GM21576 (cell line): ENCODE results near the gene MAML3.

Experiments used
- ATAC-seq: cut with Tn5 transposase; IDR thresholded peaks from one replicate; pipeline ENCODE4 v1.9.1; 2021; ENCODE audit warnings: mild to moderate bottlenecking, moderate library complexity; ENCODE audit not compliant: unreplicated experiment

The MAML3 gene

GRCh38 chr4:139880841-139881240 is 273.1 kb downstream of the MAML3 start:
- no peak for ATAC-seq

- ATAC-seq: no peak
Measured at GRCh38 chr4:139878050-139878449, 275.9 kb downstream of the MAML3 start.

- ATAC-seq: no peak
Measured at GRCh38 chr4:139876337-139876941, 277.5 kb downstream of the MAML3 start.

GRCh38 chr4:139875411-139875825 is 278.6 kb downstream of the MAML3 start:
- ATAC-seq: no peak

GRCh38 chr4:139873111-139873860 is 280.7 kb downstream of the MAML3 start:
- ATAC-seq: no peak

- no peak for ATAC-seq
Measured at GRCh38 chr4:139872274-139872673, 281.7 kb downstream of the MAML3 start.

- no peak for ATAC-seq
Measured at GRCh38 chr4:139869810-139870209, 284.2 kb downstream of the MAML3 start.

- no peak for ATAC-seq
Measured at GRCh38 chr4:139866276-139866962, 287.6 kb downstream of the MAML3 start.

- no peak for ATAC-seq
Measured at GRCh38 chr4:139865537-139865936, 288.4 kb downstream of the MAML3 start.

GRCh38 chr4:139863531-139863930 is 290.5 kb downstream of the MAML3 start:
- ATAC-seq: no peak

GRCh38 chr4:139861471-139861870 is 292.5 kb downstream of the MAML3 start:
- ATAC-seq: no peak

- no peak for ATAC-seq
Measured at GRCh38 chr4:139860435-139861024, 293.5 kb downstream of the MAML3 start.

GRCh38 chr4:139859876-139860275 is 294.1 kb downstream of the MAML3 start:
- ATAC-seq: no peak

- peak; percentile 94 for ATAC-seq
Measured at GRCh38 chr4:139858436-139859205, 295.4 kb downstream of the MAML3 start.

GRCh38 chr4:139857977-139858376 is 296.0 kb downstream of the MAML3 start:
- ATAC-seq: no peak

GRCh38 chr4:139857021-139857420 is 297.0 kb downstream of the MAML3 start:
- no peak for ATAC-seq

GRCh38 chr4:139854668-139855403 is 299.1 kb downstream of the MAML3 start:
- no peak for ATAC-seq

- no peak for ATAC-seq
Measured at GRCh38 chr4:139853309-139853708, 300.7 kb downstream of the MAML3 start.

- no peak for ATAC-seq
Measured at GRCh38 chr4:139852612-139853269, 301.2 kb downstream of the MAML3 start.

GRCh38 chr4:139851639-139852038 is 302.3 kb downstream of the MAML3 start:
- no peak for ATAC-seq
